ENCODE measurements around the gene CLIC1. TPM values are rescaled to one million over a fixed set of nuclear protein-coding genes. Genes with fewer than 3 reads are reported as not detected.

Gene CLIC1
- total RNA-seq, 2 experiments from 2014 or later: 61.2 to 61.5 TPM

GRCh38 chr6:31777667-31778050 lies 41.3 kb upstream of the CLIC1 start:
- no peak for TF ChIP-seq CTCF (IDR thresholded peaks at IDR 0.05)
- H3K4me3 Mint-ChIP-seq: no peak overlapping the region
- intact Hi-C loops (cut with DNase I, micrococcal nuclease): no loop called here
- H3K27me3 Mint-ChIP-seq: no peaks in the 10 kb centered on the region
- CTCF ChIA-PET: interaction anchor here (1.6 to 2.5 kb wide), 3 partner anchors 8 to 19 kb away, joined by 3 to 6 read pairs (median 5); no protein-coding TSS in a partner anchor
- peaks cover 24% of the 10 kb centered on the region for H3K4me1 Mint-ChIP-seq (ENCODE audit: low read depth)
- H3K9me3 Mint-ChIP-seq: no peaks in the 10 kb centered on the region
- no peak for ATAC-seq (ENCODE audit: poor library complexity)
- H3K36me3 Mint-ChIP-seq (ENCODE audit: low read depth): peaks cover 30% of the 10 kb centered on the region
- H3K4me3 ChIP-seq (ENCODE audit: low read length): no peak overlapping the region
- H3K9me3 ChIP-seq (ENCODE audit: control insufficient read depth in 1 of 2, insufficient read depth in 1 of 2, low read length in 2 of 2): no peaks in the 10 kb centered on the region
- peaks cover 40% of the 10 kb centered on the region for H3K36me3 ChIP-seq (ENCODE audit: insufficient read depth, low read length)
- H3K27ac Mint-ChIP-seq: no peak overlapping the region
- H3K27ac ChIP-seq (ENCODE audit: low read depth in 1 of 2, low read length in 2 of 2): no peak overlapping the region
- no peaks in the 10 kb centered on the region for H3K27me3 ChIP-seq (ENCODE audit: control insufficient read depth in 1 of 2, insufficient read depth in 2 of 2, low read length in 2 of 2)
- peaks cover 49% of the 10 kb centered on the region for H3K4me1 ChIP-seq (ENCODE audit: insufficient read depth, low read length)
- POLR2A ChIA-PET: interaction anchor here (0.6 to 1.4 kb wide), 3 partner anchors 12 to 40 kb away, joined by 3 to 4 read pairs (median 4); partner anchors contain the start of gene MSH5
- DNase-seq: no peak

GRCh38 chr6:31776989-31777666 lies 40.8 kb upstream of the CLIC1 start, which contains the start of gene VWA7:
VWA7 (minus strand) TSS chr6:31777328; CDS start chr6:31776779, 549 bp downstream.
- Histone ChIP-seq H3K4me1 (ENCODE audit: insufficient read depth, low read length) (peaks cover 54% of the 10 kb centered on the region), H3K27me3 (ENCODE audit: control insufficient read depth in 1 of 2, insufficient read depth in 2 of 2, low read length in 2 of 2) (no peaks in the 10 kb centered on the region), H3K36me3 (ENCODE audit: insufficient read depth, low read length) (peaks cover 35% of the 10 kb centered on the region), H3K4me3 (ENCODE audit: low read length) (peak within 1 kb of the TSS; percentile 31), H3K27ac (ENCODE audit: low read depth in 1 of 2, low read length in 2 of 2) (no peak within 1 kb of the TSS), H3K9me3 (ENCODE audit: control insufficient read depth in 1 of 2, insufficient read depth in 1 of 2, low read length in 2 of 2) (no peaks in the 10 kb centered on the region)
- ChIA-PET CTCF (interaction anchor here (0.6 to 2.5 kb wide), 4 partner anchors 7 to 19 kb away, joined by 3 to 6 read pairs (median 4); no protein-coding TSS in a partner anchor), POLR2A (interaction anchor here (0.6 to 1.4 kb wide), 3 partner anchors 11 to 40 kb away, joined by 3 to 4 read pairs (median 4); partner anchors contain the start of gene MSH5)
- Mint-ChIP-seq H3K27ac (no peak within 1 kb of the TSS), H3K4me3 (no peak within 1 kb of the TSS), H3K36me3 (ENCODE audit: low read depth) (peaks cover 25% of the 10 kb centered on the region), H3K27me3 (no peaks in the 10 kb centered on the region), H3K4me1 (ENCODE audit: low read depth) (peaks cover 29% of the 10 kb centered on the region), H3K9me3 (no peaks in the 10 kb centered on the region)
- ATAC-seq (ENCODE audit: poor library complexity) (peak; percentile 81), DNase-seq (peak; percentile 33 to 83 (median 55))
- no peak for TF ChIP-seq CTCF (IDR thresholded peaks at IDR 0.05)
- intact Hi-C loops (cut with DNase I, micrococcal nuclease): no loop called here

GRCh38 chr6:31776485-31776988 lies 40.2 kb upstream of the CLIC1 start:
- POLR2A ChIA-PET: no interaction called here

More at GRCh38 chr6:31776485-31776988, 40.2 kb upstream of the CLIC1 start:
- no peak overlapping the region for H3K4me3 Mint-ChIP-seq
- CTCF ChIA-PET: interaction anchor here (0.6 to 2.5 kb wide), 3 partner anchors 9 to 20 kb away, joined by 3 to 6 read pairs (median 5); no protein-coding TSS in a partner anchor
- Histone ChIP-seq H3K27ac (ENCODE audit: low read depth in 1 of 2, low read length in 2 of 2) (no peak overlapping the region), H3K9me3 (ENCODE audit: control insufficient read depth in 1 of 2, insufficient read depth in 1 of 2, low read length in 2 of 2) (no peaks in the 10 kb centered on the region), H3K4me1 (ENCODE audit: insufficient read depth, low read length) (peaks cover 60% of the 10 kb centered on the region), H3K4me3 (ENCODE audit: low read length) (peak overlapping the region; percentile 31), H3K27me3 (ENCODE audit: control insufficient read depth in 1 of 2, insufficient read depth in 2 of 2, low read length in 2 of 2) (no peaks in the 10 kb centered on the region), H3K36me3 (ENCODE audit: insufficient read depth, low read length) (peaks cover 29% of the 10 kb centered on the region)
- no peaks in the 10 kb centered on the region for H3K9me3 Mint-ChIP-seq
- no peaks in the 10 kb centered on the region for H3K27me3 Mint-ChIP-seq
- H3K4me1 Mint-ChIP-seq (ENCODE audit: low read depth): peaks cover 33% of the 10 kb centered on the region
- peaks cover 20% of the 10 kb centered on the region for H3K36me3 Mint-ChIP-seq (ENCODE audit: low read depth)
- no peak overlapping the region for H3K27ac Mint-ChIP-seq
- intact Hi-C loops (cut with DNase I, micrococcal nuclease): no loop called here
- DNase-seq (no peak), ATAC-seq (ENCODE audit: poor library complexity) (peak; percentile 16)
- no peak for TF ChIP-seq CTCF (IDR thresholded peaks at IDR 0.05)

Data from CD4-positive, alpha-beta T cell (primary cell).